ENCODE measurements around the gene C20orf204.

DNA sequence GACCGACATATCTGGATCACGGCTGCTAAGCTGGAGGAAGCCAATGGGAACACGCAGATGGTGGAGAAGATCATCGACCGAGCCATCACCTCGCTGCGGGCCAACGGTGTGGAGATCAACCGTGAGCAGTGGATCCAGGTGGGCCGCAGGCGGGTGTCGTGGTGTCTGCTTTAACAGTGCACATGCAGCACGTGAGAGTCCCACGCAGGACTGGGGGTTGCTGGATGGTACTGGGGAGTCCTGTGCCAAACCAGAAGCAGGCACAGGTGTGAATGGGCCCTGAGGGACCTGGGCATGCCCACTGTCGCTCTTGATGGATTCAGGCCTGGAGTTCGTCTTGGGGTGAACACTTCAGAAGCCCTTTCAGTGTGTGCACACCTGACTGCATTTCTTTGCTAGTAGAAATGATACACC lies 24.6 kb upstream of the C20orf204 start:
- TF ChIP-seq EZH2phosphoT487 (IDR thresholded peaks at IDR 0.05; ENCODE audit: low read depth) = no peak
- TF ChIP-seq, protein P1, sequence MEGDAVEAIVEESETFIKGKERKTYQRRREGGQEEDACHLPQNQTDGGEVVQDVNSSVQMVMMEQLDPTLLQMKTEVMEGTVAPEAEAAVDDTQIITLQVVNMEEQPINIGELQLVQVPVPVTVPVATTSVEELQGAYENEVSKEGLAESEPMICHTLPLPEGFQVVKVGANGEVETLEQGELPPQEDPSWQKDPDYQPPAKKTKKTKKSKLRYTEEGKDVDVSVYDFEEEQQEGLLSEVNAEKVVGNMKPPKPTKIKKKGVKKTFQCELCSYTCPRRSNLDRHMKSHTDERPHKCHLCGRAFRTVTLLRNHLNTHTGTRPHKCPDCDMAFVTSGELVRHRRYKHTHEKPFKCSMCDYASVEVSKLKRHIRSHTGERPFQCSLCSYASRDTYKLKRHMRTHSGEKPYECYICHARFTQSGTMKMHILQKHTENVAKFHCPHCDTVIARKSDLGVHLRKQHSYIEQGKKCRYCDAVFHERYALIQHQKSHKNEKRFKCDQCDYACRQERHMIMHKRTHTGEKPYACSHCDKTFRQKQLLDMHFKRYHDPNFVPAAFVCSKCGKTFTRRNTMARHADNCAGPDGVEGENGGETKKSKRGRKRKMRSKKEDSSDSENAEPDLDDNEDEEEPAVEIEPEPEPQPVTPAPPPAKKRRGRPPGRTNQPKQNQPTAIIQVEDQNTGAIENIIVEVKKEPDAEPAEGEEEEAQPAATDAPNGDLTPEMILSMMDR (IDR thresholded peaks at IDR 0.05; ENCODE audit: low read depth, low read length) = no peak

Data from OCI-LY3 (cell line).